ENCODE measurements around the gene B3GALT6.

Gene B3GALT6

GRCh38 chr1:1268284-1268682 lies 36.2 kb downstream of the B3GALT6 start:
- TF ChIP-seq REST (IDR thresholded peaks at IDR 0.05; ENCODE audit: low read depth) (no peak), TEAD4 (IDR thresholded peaks at IDR 0.05) (no peak), ZBTB7A (IDR thresholded peaks at IDR 0.05; ENCODE audit: low read depth) (no peak), TAF1 (IDR thresholded peaks at IDR 0.05; ENCODE audit: low read depth) (no peak)
- TF ChIP-seq, protein P1, sequence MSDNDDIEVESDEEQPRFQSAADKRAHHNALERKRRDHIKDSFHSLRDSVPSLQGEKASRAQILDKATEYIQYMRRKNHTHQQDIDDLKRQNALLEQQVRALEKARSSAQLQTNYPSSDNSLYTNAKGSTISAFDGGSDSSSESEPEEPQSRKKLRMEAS (IDR thresholded peaks at IDR 0.05) = no peak

GRCh38 chr1:1270813-1271212 lies 38.8 kb downstream of the B3GALT6 start:
- TF ChIP-seq ZBTB7A (IDR thresholded peaks at IDR 0.05; ENCODE audit: low read depth) (no peak), TAF1 (IDR thresholded peaks at IDR 0.05; ENCODE audit: low read depth) (no peak), REST (IDR thresholded peaks at IDR 0.05; ENCODE audit: low read depth) (no peak)
- TF ChIP-seq, protein P1 (IDR thresholded peaks at IDR 0.05) = no peak

- TF ChIP-seq ZBTB7A (IDR thresholded peaks at IDR 0.05; ENCODE audit: low read depth) (no peak), YY1 (IDR thresholded peaks at IDR 0.05; ENCODE audit: low read depth) (no peak), RAD21 (IDR thresholded peaks at IDR 0.05; ENCODE audit: low read depth) (no peak)
- TF ChIP-seq, protein P1 (IDR thresholded peaks at IDR 0.05) = peak; percentile 21; the same call in 1 of the 2 replicates
Measured at GRCh38 chr1:1272341-1273208, 40.5 kb downstream of the B3GALT6 start.

DNA sequence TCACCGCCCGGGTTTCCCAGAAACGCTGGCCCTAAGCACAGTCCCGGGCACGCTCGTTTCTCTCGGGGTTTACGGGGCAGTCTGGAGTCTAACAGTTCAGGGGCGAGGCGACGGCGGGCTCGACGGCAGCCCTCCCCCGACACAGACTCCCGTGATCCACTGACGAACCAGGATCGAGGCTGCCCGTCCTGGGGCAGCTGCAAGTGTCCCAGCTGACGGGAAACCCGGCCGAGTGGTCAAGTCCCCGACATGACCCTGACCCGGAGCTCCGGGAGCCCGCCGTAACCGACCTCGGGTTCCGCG lies 41.1 kb downstream of the B3GALT6 start:
- no peak for TF ChIP-seq CREB1 (IDR thresholded peaks at IDR 0.05; ENCODE audit: low read depth)
- no peak for TF ChIP-seq TEAD4 (IDR thresholded peaks at IDR 0.05)
- TF ChIP-seq EGR1 (IDR thresholded peaks at IDR 0.05) = no peak
- TF ChIP-seq, protein P1 (IDR thresholded peaks at IDR 0.05) = no peak
- TF ChIP-seq, protein P2, sequence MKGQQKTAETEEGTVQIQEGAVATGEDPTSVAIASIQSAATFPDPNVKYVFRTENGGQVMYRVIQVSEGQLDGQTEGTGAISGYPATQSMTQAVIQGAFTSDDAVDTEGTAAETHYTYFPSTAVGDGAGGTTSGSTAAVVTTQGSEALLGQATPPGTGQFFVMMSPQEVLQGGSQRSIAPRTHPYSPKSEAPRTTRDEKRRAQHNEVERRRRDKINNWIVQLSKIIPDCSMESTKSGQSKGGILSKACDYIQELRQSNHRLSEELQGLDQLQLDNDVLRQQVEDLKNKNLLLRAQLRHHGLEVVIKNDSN (IDR thresholded peaks at IDR 0.05) = no peak
- TF ChIP-seq REST (IDR thresholded peaks at IDR 0.05; ENCODE audit: low read depth) = no peak
- no peak for TF ChIP-seq YY1 (IDR thresholded peaks at IDR 0.05; ENCODE audit: low read depth)
- no peak for TF ChIP-seq CEBPB (IDR thresholded peaks at IDR 0.05)

GRCh38 chr1:1273512-1274298 lies 41.7 kb downstream of the B3GALT6 start, which contains the start of gene UBE2J2:
Gene UBE2J2 (minus strand): TSS chr1:1273854. CDS start chr1:1267992, 5,862 bp downstream.
- no peak for TF ChIP-seq REST (IDR thresholded peaks at IDR 0.05; ENCODE audit: low read depth)
- TF ChIP-seq TAF1 (IDR thresholded peaks at IDR 0.05; ENCODE audit: low read depth) = peak; percentile 80
- TF ChIP-seq ZBTB7A (IDR thresholded peaks at IDR 0.05; ENCODE audit: low read depth) = peak; percentile 81
- TF ChIP-seq TCF12 (IDR thresholded peaks at IDR 0.05; ENCODE audit: low read depth) = peak; percentile 69; the same call in 1 of the 2 replicates
- no peak for TF ChIP-seq FOXM1 (IDR thresholded peaks at IDR 0.05; ENCODE audit: borderline replicate concordance, low read depth)
- TF ChIP-seq CREB1 (IDR thresholded peaks at IDR 0.05; ENCODE audit: low read depth) = no peak
- 0 out of 2 replicates have a peak, but pooled peaks have one; percentile 19 for TF ChIP-seq TEAD4 (IDR thresholded peaks at IDR 0.05)
- TF ChIP-seq, protein P1 (IDR thresholded peaks at IDR 0.05) = peak; percentile 79
- TF ChIP-seq, protein P2 (IDR thresholded peaks at IDR 0.05) = 0 out of 2 replicates have a peak, but pooled peaks have one; percentile 22
- TF ChIP-seq CEBPB (IDR thresholded peaks at IDR 0.05) = no peak
- no peak for TF ChIP-seq RAD21 (IDR thresholded peaks at IDR 0.05; ENCODE audit: low read depth)
- TF ChIP-seq EGR1 (IDR thresholded peaks at IDR 0.05) = peak; percentile 66; the same call in 1 of the 2 replicates
- peak; percentile 58; the same call in 1 of the 2 replicates for TF ChIP-seq EP300 (IDR thresholded peaks at IDR 0.05; ENCODE audit: borderline replicate concordance)
- no peak for TF ChIP-seq NFIC (IDR thresholded peaks at IDR 0.05)
- TF ChIP-seq YY1 (IDR thresholded peaks at IDR 0.05; ENCODE audit: low read depth) = peak; percentile 97
